Mononuclear cell (primary cell): ENCODE data around the gene MAT1A. TPM values are rescaled to one million over a fixed set of nuclear protein-coding genes. Genes with fewer than 3 reads are reported as not detected.
"Not testable (repeated sequence)": the region's sequence is repeated elsewhere in the genome, so short reads cannot be mapped to it uniquely, and the experiment has no call there.

Source experiments
- H3K27me3 ChIP-seq: 2 replicates; pipeline ENCODE4 v1.6.0; 2011; ENCODE audit warnings: low read length, control low read depth; ENCODE audit not compliant: insufficient read depth
- H3K4me1 ChIP-seq: 2 replicates; pipeline ENCODE4 v1.5.1; 2011; ENCODE audit warnings: mild to moderate bottlenecking, low read length, control low read depth; ENCODE audit not compliant: insufficient read depth
- H3K4me3 ChIP-seq: 2 replicates; pipeline ENCODE4 v1.5.1; 2011; ENCODE audit warnings: mild to moderate bottlenecking, low read length, moderate library complexity
- H3K9me3 ChIP-seq: 2 replicates; pipeline ENCODE4 v1.5.1; 2011; ENCODE audit warnings: low read depth, mild to moderate bottlenecking, control low read depth, low read length
- total RNA-seq: library from RNA; depleted of rRNA; stranded (reverse); fragments of >200 nt; gene quantifications from one replicate; pipeline ENCODE4 v1.2.3, GENCODE V29; 2012

The MAT1A gene
- total RNA-seq, 1 donor = not detected

DNA sequence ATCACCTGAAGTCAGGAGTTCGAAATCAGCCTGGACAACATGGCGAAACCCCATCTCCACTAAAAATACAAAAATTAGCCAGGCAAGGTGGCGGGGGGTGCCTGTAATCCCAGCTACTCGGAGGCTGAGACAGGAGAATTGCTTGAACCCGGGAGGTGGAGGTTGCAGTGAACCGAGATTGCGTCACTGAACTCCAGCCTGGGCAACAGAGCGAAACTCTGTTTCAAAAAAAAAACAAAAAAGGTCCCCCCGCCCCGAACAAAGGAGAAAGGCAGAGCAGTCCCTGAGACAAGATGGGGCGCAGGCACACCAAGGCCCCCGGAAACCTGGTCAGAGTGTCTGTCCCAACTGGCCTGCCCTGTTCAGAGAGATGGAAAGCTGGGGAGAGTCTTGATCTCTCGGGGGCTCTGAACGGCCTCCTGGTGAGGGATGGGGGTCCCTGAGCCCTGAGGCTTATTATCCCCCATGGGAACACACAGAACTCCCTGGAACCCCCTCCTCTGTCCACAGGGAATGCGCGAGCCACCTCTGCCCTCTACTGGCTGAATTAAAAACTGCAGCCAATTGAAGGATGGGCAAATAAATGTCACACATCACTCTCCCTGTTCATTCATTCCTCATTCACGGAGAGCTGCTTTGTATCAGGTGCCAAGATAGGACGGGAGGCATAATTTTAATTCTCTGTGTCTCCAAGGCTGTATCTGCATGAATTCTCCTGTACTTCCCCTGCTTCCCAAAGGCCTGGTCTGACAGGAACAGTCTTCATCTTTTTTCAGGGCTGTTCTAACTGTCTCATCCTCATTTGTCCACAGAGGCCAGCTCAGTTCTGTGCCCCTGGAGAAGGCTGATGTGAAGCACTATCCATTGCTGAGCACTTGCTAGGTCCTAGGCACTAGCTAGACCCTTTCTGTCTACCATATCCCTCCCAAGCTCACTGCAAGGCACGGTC lies 28.9 kb downstream of the MAT1A start:
- Histone ChIP-seq H3K9me3 (no peaks in the 10 kb centered on the region), H3K4me3 (no peak overlapping the region), H3K27me3 (no peaks in the 10 kb centered on the region), H3K4me1 (peaks cover 3% of the 10 kb centered on the region)

DNA sequence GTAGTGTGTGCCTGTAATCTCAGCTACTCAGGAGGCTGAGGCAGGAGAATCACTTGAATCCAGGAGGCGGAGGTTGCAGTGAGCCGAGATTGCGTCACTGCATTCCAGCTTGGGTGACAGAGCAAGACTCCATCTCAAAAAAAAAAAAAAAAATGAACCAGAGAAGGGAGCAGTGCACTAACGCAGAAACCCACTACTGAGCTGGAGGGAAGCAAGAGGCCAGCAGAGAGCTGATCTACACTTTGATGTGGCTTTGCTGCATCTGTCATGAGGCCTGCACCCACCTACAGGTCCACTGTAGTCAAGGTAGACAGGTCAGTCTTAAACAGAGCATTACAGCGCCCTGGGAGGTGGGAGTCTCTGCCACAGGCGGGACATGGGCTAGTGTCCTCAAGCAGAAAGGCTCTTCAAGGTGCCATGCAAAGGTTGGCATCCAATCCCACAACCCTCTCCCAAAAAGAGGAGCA lies 30.0 kb downstream of the MAT1A start:
- Histone ChIP-seq H3K9me3 (no peaks in the 10 kb centered on the region), H3K27me3 (no peaks in the 10 kb centered on the region), H3K4me3 (no peak overlapping the region), H3K4me1 (peaks cover 3% of the 10 kb centered on the region)

DNA sequence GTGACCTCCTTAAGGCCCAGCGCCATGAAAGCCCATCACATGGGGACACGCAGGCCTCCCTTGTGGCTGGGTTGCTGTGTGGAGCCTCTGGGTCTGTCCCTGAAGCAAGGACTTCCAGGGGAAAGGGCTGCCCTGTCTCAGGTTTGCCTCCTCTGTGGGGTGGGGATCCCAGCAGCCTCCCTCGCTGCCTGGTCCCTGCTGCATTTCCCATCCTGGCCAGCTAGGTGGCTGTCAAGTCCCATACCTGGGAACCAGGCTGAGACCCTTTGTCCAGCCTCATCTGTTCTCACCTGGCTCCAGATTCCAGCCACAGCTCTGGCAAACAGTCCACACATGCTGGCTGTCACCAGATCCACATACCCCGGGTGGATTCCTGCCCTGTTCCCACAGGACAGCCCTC lies 32.7 kb downstream of the MAT1A start:
- H3K27me3 ChIP-seq, H3K4me3 ChIP-seq, H3K9me3 ChIP-seq: not testable (repeated sequence)
- peaks cover 25% of the 10 kb centered on the region for H3K4me1 ChIP-seq

DNA sequence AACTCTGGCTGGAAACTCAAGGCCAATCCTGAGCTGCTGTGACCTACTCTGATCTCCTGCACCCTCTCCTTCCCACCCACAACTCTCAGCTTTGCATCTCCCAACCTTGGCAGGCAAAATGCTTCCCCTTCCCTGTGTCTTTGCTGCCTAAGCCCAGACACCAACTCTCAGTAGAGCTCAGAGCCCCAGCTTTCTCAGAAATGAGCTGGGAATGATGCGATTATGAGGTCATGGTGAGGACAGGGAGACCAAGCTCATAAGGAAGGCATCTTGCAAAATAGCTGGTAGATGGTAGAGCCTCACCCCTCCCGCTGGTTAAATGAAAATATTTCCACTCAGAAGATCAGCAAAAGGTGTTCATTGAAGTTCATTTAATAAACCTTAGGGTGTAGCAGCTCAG lies 34.7 kb downstream of the MAT1A start:
- H3K9me3 ChIP-seq, H3K4me3 ChIP-seq, H3K27me3 ChIP-seq: not testable (repeated sequence)
- H3K4me1 ChIP-seq = peaks cover 23% of the 10 kb centered on the region

DNA sequence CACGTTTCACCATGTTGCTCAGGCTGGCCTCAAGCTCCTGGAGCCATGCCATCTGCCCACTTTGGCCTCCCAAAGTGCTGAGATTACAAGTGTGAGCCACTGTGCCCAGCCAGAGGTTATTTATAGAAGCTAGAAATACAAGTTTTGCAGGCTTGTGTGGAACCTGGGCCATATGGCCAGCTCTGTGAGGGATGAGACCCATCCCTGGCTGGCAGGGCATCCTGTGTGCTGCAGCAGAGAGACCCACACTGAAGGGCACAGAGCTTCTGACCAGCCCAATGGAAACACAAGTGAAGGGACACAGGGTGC lies 35.5 kb downstream of the MAT1A start:
- not testable (repeated sequence) for H3K4me3 ChIP-seq, H3K9me3 ChIP-seq, H3K27me3 ChIP-seq
- peaks cover 23% of the 10 kb centered on the region for H3K4me1 ChIP-seq

DNA sequence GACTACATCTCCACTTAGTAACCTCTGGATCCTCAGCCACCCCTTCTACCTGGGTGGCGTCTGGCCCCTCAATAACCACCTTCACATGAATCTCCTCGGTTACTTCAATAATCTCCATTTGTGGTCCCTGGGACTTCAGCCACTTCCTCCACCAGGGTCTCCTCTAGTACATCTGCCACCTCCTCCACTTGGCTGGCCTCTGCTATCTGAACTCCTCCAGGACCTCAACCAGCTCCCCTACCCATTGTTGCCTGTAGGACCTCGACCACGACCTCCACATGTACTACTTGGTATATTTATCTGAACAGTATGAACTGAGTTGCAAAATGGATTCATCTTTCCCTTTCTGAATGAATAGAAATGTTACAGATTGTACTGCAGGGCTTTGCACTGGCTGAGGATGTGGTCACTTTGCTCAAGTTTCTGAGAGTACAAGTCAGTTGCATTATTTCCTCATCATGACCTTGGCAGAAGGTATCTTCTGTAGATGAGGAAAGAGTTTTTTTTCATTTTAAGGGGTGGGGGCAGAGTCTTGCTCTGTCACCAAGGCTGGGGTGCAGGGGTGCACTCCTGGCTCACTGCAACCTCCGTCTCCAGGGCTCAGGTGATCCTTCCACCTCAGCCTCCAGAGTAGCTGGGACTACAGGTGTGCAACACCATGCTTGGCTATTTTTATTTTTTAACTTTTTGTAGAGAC lies 36.0 kb downstream of the MAT1A start:
- peaks cover 23% of the 10 kb centered on the region for H3K4me1 ChIP-seq
- no peaks in the 10 kb centered on the region for H3K27me3 ChIP-seq
- no peak overlapping the region for H3K4me3 ChIP-seq
- no peaks in the 10 kb centered on the region for H3K9me3 ChIP-seq

DNA sequence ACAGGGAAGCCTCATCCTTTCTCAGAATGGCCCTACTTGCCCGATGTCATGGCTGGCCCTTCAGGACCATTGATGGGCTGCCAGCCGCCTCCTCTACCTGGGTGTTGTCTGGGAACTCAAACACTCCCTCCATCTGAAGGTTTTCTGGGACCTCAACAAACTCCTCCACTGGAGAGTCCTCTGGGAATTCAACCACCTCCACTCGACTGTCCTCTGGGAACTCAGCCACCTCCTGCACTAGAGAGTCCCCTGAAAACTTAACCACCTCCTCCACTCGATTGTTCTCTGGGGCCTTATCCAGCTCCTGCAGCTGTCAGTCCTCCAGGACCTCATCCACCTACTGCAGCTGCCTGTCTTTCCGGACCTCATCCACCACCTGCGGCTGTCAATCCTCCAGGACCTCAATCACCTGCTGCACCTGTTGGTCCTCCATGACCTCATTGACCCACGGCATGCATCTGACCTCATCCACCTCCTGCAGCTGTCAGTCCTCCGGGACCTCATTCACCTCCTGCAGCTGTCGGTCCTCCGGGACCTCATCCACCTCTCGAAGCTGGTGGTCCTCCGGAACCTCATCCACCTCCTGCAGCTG lies 37.1 kb downstream of the MAT1A start:
- Histone ChIP-seq H3K4me1 (peaks cover 23% of the 10 kb centered on the region), H3K9me3 (no peaks in the 10 kb centered on the region), H3K4me3 (no peak overlapping the region), H3K27me3 (no peaks in the 10 kb centered on the region)

DNA sequence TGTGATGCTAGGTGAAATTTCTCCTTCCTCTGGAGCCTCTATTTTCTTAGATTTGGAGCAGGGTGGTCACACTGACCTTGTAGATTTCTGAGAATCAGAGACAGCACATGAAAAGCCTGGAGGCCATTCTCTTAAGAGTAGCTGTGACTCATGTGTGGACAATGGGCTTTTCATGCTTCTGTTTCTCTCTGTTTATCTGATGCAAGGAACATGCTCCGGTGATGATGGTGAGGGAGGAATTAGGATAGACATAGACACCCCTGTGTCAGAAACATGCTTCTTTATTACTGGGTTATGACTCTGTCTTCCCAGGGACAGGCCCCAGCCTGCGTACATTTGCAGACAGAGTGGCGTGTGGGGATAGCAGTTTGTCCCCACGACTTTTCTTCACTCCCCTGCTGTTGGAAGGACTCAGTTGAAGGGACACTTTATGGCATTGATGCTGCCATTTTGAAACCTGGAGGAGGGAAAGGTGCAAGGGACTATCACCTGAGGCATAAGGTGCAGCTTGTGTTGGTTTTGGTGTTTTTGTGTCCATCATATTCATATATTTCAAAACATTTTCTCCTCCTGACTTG lies 37.7 kb downstream of the MAT1A start:
- peaks cover 23% of the 10 kb centered on the region for H3K4me1 ChIP-seq
- H3K4me3 ChIP-seq, H3K9me3 ChIP-seq, H3K27me3 ChIP-seq: not testable (repeated sequence)

DNA sequence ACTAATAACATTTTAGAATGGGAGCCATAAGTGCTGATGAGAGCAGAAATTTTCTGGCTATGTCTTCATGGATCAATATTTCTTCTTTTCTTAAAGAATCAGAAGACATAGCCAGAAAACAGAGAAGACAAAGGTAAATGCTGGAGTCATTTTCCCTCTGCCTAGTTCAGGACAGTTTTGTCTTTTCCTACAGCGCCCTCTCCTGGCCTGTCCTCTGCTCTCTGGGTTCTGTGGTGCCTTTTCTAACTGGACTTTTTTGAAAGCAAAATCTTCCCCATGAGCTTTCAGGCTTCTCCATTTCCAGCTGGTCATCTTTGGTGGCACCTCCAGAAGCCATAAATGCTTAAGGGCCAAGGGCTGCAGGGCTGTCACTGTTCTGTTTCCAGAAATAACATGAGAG lies 39.1 kb downstream of the MAT1A start:
- H3K4me1 ChIP-seq = peaks cover 23% of the 10 kb centered on the region
- not testable (repeated sequence) for H3K27me3 ChIP-seq, H3K9me3 ChIP-seq, H3K4me3 ChIP-seq

DNA sequence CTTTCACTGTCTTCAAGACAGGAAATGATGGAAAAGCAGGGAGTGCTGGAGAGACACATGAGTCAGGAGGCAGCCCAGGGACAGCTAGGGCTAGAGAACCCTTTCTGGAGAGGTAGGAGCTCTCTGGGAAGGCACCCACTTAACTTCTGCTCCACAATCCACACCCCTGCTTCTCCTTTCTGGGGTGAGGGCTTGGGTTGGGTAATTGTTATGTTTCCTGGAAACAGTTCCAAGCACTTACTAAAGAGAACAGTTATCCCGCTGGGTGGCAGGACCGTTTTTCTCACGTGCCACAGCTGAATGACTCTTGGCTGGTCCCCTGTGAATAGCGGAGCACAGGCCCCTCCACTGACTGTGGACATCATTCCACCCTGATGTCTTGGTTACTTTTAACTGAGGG lies 39.6 kb downstream of the MAT1A start:
- not testable (repeated sequence) for H3K27me3 ChIP-seq
- H3K4me1 ChIP-seq = peaks cover 23% of the 10 kb centered on the region

DNA sequence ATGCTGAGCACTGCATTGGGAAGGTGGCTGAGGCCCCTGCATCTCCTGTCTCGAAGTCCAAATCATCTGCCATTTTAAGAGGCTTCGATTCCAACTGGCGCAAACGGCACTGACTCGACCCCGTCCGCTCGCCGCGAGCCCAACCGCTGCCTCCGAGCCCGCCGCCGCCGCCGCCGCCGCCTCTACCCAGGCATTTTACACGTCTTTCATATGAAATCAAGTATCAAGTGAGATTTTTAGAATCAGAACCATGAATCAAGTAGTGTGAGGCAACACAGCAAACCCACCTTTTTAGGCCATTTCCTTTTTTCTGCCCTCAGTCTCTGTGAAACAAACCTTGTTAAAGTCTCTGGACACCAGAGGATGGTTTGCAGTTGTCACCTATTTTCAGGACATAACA lies 41.8 kb downstream of the MAT1A start:
- not testable (repeated sequence) for H3K9me3 ChIP-seq, H3K4me1 ChIP-seq, H3K27me3 ChIP-seq, H3K4me3 ChIP-seq

More for the DNA sequence above, 39.6 kb downstream of the MAT1A start:
- not testable (repeated sequence) for H3K4me3 ChIP-seq, H3K9me3 ChIP-seq

DNA sequence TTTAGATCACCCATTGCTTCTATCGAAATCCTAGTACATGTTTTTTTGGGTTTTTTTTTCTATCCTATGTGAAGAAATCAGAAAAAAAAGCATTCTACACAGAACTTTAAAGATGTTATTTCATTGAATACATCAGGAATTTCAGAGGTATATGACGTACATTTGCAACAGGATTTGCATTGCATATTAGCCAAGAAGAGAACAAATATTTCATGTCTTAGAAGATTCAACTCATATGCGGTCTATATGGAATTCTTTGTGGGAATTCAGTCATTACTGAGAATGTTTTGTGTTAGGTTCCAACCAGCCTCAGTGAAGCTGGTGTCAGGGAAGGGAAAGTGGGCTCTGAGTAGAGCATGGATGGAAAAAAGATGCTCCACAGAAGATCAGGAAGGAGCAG lies 45.1 kb downstream of the MAT1A start:
- not testable (repeated sequence) for H3K4me3 ChIP-seq, H3K9me3 ChIP-seq, H3K27me3 ChIP-seq, H3K4me1 ChIP-seq

DNA sequence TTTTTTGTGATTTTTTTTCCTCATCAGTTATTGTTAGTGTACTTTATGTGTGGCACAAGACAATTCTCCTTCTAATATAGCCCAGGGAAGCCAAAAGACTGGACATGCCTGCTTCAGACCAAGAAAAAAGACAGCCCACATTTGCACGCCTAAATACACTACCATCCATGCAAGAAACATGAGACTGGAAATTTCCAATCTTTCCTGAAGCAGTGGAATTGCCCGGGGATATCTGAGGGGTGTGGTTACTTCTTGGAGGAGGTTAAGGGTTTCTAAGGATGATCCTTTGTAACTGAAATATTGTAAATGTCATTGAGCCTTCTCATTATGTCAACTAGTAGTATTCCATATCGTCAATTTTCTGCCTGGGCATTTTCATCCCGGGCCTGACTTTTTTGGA lies 47.1 kb downstream of the MAT1A start:
- not testable (repeated sequence) for H3K4me1 ChIP-seq, H3K9me3 ChIP-seq, H3K27me3 ChIP-seq, H3K4me3 ChIP-seq

DNA sequence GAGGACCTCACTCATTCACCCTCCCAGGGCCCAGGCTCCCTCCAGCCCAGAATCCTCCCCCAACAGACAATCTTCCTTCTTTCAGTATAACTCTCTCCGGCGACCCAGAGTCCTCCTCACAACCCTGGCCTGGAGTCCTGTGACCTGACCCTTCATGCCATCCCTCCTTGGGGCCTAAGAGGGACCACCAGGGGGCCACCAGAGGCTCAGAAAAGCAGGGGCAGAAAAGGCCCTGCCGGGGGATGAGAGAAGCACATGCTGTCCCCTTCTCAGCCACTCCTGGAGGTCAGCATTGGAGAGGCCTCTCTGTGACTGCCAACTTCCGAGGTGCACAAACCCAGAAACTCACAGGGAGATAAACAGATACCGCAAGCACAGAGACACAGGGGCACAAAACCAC lies 53.0 kb downstream of the MAT1A start:
- not testable (repeated sequence) for H3K4me1 ChIP-seq, H3K9me3 ChIP-seq, H3K4me3 ChIP-seq, H3K27me3 ChIP-seq
